Measurements from ENCODE around the gene KRT27.

The KRT27 gene

DNA sequence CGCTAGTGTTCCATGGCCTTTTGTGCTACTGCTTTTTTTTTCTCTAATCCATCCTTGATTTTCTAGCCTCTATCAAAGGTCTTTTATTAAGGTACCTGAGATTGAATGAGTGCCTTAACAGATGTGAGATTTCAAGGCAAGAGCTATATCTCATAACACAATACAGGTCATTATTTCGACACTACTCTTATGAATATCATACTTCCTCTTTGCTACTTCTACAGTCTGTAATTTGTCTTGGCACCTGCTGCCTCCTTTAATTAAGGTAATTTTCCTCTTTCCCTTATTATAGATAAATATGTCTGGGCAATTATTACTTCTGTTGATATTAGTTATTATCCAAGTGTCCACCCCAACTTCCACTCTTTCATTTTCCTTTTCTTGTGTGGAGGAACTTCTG, 12.1 kb upstream of the KRT27 start:
- TF ChIP-seq GATA3 (IDR thresholded peaks at IDR 0.05; ENCODE audit: low read depth, low read length) (no peak), GATA2 (IDR thresholded peaks at IDR 0.05; ENCODE audit: low read depth, low read length) (no peak)

DNA sequence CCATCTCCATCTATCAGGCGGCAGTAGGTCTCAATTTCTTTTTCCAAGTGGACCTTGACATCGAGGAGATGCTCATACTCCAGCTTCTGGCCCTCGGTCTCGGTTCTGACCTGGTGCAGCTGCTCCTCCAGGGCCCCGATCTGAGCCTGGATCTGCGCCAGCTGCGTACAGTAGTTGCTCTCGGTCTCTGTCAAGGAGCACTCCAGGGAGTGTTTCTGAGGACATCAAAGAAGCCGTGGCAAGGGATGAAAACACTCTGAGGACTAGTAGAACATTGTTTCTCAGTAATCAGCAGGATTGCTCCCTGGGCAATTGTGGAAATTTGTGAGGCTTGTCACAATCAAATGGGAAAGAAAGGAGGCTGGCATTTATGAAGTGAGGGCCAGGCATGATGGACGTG, 11.5 kb upstream of the KRT27 start:
- no peak for TF ChIP-seq GATA2 (IDR thresholded peaks at IDR 0.05; ENCODE audit: low read depth, low read length)
- no peak for TF ChIP-seq GATA3 (IDR thresholded peaks at IDR 0.05; ENCODE audit: low read depth, low read length)

DNA sequence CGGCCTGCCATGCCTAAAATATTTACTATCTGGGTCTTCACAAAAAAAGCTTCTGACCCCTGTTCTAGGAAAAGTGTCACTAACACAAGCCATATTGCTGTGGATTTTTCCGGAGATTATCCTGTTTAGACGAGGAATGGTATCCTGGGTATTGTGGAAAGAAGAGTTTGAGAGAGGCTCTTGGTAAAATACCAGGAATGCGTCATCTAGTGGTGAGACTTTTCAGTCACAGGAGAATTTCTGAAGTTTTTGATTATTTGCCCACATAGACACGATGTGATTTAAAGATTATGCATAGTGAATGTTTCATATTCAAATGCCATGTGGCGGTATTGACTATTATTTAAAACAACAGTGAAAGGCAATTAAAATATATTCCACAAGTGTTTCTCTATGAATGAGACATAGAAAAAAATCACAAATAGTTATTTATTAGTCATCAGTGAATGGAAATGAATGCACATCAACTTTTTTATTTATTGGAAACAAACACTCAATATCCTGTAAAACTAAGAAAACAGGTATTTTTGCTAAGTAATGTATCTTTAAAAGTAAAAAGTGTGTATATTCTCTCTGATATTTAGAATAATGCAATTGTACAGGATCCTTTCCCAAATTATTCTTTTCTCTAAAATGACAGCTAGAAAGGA, 9.6 kb upstream of the KRT27 start:
- TF ChIP-seq GATA3 (IDR thresholded peaks at IDR 0.05; ENCODE audit: low read depth, low read length), result no peak
- no peak for TF ChIP-seq GATA2 (IDR thresholded peaks at IDR 0.05; ENCODE audit: low read depth, low read length)

- no peak for TF ChIP-seq GATA2 (IDR thresholded peaks at IDR 0.05; ENCODE audit: low read depth, low read length)
- no peak for TF ChIP-seq GATA3 (IDR thresholded peaks at IDR 0.05; ENCODE audit: low read depth, low read length)
Observed at GRCh38 chr17:40791111-40791510, 8.8 kb upstream of the KRT27 start.

GRCh38 chr17:40779181-40779909, 3.0 kb downstream of the KRT27 start:
- TF ChIP-seq GATA3 (IDR thresholded peaks at IDR 0.05; ENCODE audit: low read depth, low read length) (no peak), GATA2 (IDR thresholded peaks at IDR 0.05; ENCODE audit: low read depth, low read length) (no peak)

DNA sequence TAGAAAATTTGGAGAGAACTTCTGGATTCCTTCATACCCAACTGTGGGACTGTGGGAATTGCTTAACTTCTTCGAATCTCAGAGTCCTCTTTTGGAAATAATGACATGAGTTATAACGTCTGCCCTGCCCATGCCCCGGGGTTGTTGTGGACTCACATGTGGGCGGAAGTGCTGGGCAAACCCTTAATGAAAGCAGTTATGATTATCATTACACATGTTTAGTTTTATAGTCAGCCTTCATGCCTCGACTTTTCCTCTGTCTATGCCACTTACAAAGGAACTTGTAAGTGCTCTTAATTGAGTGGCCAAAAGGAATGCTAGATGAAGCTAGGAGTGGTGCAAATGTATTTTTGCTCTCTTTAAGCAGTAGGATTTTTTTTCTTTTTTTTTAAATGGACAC, 3.9 kb downstream of the KRT27 start:
- TF ChIP-seq GATA2 (IDR thresholded peaks at IDR 0.05; ENCODE audit: low read depth, low read length) (no peak), GATA3 (IDR thresholded peaks at IDR 0.05; ENCODE audit: low read depth, low read length) (no peak)

DNA sequence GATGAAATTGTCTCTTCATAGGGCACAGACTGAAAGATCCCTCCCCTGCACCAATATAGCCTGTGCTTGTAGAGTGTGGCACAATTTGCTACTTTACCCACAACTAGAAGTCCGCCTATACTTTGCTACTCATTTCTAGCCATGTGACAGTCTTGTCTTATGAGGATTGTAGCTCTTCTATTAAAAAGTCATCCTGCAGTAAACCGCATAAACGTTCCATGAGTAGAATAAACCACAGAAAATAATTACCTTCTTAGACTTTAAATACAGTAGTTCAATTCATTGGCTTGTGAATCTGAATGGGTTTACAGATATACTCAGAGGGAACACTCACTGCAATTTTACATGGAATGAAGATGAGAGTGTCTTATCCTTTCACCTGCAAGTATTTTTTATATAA, 4.4 kb downstream of the KRT27 start:
- TF ChIP-seq GATA3 (IDR thresholded peaks at IDR 0.05; ENCODE audit: low read depth, low read length) (no peak), GATA2 (IDR thresholded peaks at IDR 0.05; ENCODE audit: low read depth, low read length) (no peak)

DNA sequence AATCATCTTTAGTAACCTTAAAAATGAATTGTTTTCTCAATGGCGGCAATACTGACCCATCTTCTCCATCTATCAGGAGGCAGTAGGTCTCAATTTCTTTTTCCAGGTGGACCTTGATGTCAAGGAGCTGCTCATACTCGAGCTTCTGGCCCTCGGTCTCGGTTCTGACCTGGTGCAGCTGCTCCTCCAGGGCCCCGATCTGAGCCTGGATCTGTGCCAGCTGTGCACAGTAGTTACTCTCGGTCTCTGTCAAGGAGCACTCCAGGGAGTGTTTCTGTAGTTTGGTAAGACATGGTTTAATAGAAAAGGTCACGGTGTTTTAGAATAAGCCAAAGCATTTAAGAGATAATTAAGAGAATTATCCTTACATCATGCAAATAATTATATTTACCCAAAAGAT, 4.9 kb downstream of the KRT27 start:
- TF ChIP-seq GATA3 (IDR thresholded peaks at IDR 0.05; ENCODE audit: low read depth, low read length) (no peak), GATA2 (IDR thresholded peaks at IDR 0.05; ENCODE audit: low read depth, low read length) (no peak)

- TF ChIP-seq GATA3 (IDR thresholded peaks at IDR 0.05; ENCODE audit: low read depth, low read length) (no peak), GATA2 (IDR thresholded peaks at IDR 0.05; ENCODE audit: low read depth, low read length) (no peak)
Observed at GRCh38 chr17:40775945-40776344, 6.4 kb downstream of the KRT27 start.

GRCh38 chr17:40772101-40772500, 10.2 kb downstream of the KRT27 start, which contains the start of gene KRT26:
KRT26 (minus strand) TSS chr17:40772201; CDS start chr17:40772113, 88 bp downstream.
- TF ChIP-seq GATA2 (IDR thresholded peaks at IDR 0.05; ENCODE audit: low read depth, low read length) (no peak), GATA3 (IDR thresholded peaks at IDR 0.05; ENCODE audit: low read depth, low read length) (no peak)

- no peak for TF ChIP-seq GATA3 (IDR thresholded peaks at IDR 0.05; ENCODE audit: low read depth, low read length)
- TF ChIP-seq GATA2 (IDR thresholded peaks at IDR 0.05; ENCODE audit: low read depth, low read length), result no peak
Observed at GRCh38 chr17:40765657-40766056, 16.7 kb downstream of the KRT27 start.

GRCh38 chr17:40763752-40764151, 18.6 kb downstream of the KRT27 start:
- TF ChIP-seq GATA3 (IDR thresholded peaks at IDR 0.05; ENCODE audit: low read depth, low read length), result no peak
- TF ChIP-seq GATA2 (IDR thresholded peaks at IDR 0.05; ENCODE audit: low read depth, low read length), result no peak

GRCh38 chr17:40760105-40761016, 22.0 kb downstream of the KRT27 start:
- TF ChIP-seq GATA2 (IDR thresholded peaks at IDR 0.05; ENCODE audit: low read depth, low read length) (no peak), GATA3 (IDR thresholded peaks at IDR 0.05; ENCODE audit: low read depth, low read length) (no peak)

GRCh38 chr17:40755231-40755630, 27.1 kb downstream of the KRT27 start, which contains the start of gene KRT25:
KRT25 (minus strand) TSS chr17:40755331; CDS start chr17:40755271, 60 bp downstream.
- TF ChIP-seq GATA3 (IDR thresholded peaks at IDR 0.05; ENCODE audit: low read depth, low read length), result no peak
- no peak for TF ChIP-seq GATA2 (IDR thresholded peaks at IDR 0.05; ENCODE audit: low read depth, low read length)

Data from SH-SY5Y (cell line).